Measurements from ENCODE around the gene LGALS3BP.
A peak's percentile ranks its signal among the peaks of the same experiment; 100 is the strongest.
"Not testable (repeated sequence)": the region's sequence is repeated elsewhere in the genome, so short reads cannot be mapped to it uniquely, and the experiment has no call there.

LGALS3BP gene, protein sequence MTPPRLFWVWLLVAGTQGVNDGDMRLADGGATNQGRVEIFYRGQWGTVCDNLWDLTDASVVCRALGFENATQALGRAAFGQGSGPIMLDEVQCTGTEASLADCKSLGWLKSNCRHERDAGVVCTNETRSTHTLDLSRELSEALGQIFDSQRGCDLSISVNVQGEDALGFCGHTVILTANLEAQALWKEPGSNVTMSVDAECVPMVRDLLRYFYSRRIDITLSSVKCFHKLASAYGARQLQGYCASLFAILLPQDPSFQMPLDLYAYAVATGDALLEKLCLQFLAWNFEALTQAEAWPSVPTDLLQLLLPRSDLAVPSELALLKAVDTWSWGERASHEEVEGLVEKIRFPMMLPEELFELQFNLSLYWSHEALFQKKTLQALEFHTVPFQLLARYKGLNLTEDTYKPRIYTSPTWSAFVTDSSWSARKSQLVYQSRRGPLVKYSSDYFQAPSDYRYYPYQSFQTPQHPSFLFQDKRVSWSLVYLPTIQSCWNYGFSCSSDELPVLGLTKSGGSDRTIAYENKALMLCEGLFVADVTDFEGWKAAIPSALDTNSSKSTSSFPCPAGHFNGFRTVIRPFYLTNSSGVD

GRCh38 chr17:78979780-78980623 lies at the start of gene LGALS3BP:
TSS of gene LGALS3BP (minus strand) at chr17:78979923. CDS start at chr17:78977191, 2,732 bp downstream.
- DNase-seq: peak; percentile 82

DNA sequence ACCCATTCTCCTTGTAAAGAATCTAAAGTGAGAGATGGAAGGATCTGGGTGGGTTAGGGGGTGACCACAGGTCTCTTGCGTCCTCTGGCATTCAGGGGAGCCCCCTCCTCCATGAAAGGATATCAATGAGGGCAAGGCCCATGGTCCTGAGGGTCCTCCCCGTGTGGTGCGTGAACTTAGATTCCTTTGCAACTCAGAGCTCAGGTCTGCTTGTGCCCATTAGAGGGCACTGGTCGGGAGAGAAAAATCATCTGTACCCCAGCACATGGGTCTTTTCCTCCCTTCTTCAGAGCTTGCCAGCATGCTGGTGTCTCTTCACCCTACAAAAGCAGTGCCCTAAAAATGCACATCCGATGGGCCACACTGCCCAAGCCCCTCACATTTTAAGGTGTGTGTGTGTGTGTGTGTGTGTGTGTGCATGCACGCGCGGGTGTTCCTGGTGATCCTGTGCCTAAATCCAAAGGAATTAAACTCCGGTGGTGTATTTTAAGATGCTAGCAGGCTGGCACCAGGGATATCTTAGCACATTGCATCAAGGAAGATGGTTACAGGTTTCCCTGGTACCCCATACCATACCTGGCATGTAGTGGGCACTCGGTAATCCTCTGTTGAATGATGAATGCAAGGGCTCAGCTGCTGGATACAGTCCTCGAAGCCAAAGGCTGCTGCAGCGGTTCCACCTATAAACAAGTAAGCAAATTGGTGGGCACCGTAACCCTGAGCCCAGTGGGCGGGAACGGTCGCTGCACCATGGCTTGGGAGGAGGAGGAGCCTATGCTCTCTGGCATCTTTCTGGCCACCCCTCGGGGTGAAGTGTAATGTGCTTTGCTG lies 49.0 kb upstream of the LGALS3BP start:
- peak; percentile 30 for DNase-seq

- DNase-seq: peak; percentile 84
Observed at GRCh38 chr17:79027925-79028491, 48.3 kb upstream of the LGALS3BP start.

GRCh38 chr17:79027274-79027924 lies 47.7 kb upstream of the LGALS3BP start:
- peak; percentile 46 for DNase-seq

DNA sequence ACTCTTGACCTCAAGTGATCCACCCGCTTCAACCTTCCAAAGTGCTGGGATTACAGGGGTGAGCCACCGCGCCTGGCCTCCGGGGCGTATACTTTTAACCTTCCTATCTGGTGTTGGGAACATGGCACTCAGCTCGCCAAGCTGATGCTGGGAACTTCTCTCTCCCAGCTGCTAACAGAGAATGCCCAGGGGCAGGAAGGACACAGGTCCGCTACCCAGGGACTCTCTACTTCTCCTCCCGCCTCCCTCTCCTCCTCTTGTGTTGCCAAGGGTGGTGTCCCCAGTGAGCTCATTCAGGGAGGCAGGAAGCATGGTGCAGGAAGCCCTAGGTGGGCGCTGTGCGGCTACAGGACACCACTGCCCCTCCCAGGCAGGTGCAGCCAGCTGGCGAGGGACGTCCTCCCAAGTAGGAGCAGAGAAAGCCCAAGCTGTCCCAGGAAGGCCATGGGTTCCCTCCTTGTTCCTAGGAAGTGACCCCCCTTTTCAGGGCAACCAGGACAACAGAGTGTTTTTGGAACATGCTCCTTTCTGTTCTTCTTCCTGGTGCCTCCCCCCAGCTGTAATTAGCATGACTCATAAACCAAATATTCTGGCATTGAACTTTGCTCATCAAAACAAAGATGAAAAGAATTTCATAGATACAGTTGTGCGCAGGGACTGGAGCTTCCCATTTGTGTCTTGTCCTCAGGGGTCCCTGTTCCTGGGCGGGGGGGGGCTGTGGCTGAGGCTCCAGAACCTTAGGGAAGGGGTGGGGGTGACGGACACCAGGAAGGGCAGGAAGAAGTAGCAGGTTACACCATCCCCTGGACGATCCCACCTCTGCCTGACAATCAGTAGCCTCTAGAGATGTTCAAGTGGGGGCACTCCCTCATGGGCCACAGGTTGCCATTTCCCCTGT lies 46.9 kb upstream of the LGALS3BP start:
- peak; percentile 18 for DNase-seq

GRCh38 chr17:79024901-79025737 lies 45.4 kb upstream of the LGALS3BP start:
- DNase-seq: peak; percentile 44

- DNase-seq: peak; percentile 82
Observed at GRCh38 chr17:79023886-79024771, 44.4 kb upstream of the LGALS3BP start, which contains the start of gene C1QTNF1. TSS of gene C1QTNF1 (plus strand) at chr17:79024169. CDS start at chr17:79043969, 19,800 bp downstream.

GRCh38 chr17:79023180-79023705 lies 43.5 kb upstream of the LGALS3BP start:
- no peak for DNase-seq

GRCh38 chr17:79022507-79022991 lies 42.8 kb upstream of the LGALS3BP start:
- DNase-seq: no peak

GRCh38 chr17:79021929-79022328 lies 42.2 kb upstream of the LGALS3BP start:
- DNase-seq: not testable (repeated sequence)

GRCh38 chr17:79020631-79021301 lies 41.0 kb upstream of the LGALS3BP start:
- no peak for DNase-seq

DNA sequence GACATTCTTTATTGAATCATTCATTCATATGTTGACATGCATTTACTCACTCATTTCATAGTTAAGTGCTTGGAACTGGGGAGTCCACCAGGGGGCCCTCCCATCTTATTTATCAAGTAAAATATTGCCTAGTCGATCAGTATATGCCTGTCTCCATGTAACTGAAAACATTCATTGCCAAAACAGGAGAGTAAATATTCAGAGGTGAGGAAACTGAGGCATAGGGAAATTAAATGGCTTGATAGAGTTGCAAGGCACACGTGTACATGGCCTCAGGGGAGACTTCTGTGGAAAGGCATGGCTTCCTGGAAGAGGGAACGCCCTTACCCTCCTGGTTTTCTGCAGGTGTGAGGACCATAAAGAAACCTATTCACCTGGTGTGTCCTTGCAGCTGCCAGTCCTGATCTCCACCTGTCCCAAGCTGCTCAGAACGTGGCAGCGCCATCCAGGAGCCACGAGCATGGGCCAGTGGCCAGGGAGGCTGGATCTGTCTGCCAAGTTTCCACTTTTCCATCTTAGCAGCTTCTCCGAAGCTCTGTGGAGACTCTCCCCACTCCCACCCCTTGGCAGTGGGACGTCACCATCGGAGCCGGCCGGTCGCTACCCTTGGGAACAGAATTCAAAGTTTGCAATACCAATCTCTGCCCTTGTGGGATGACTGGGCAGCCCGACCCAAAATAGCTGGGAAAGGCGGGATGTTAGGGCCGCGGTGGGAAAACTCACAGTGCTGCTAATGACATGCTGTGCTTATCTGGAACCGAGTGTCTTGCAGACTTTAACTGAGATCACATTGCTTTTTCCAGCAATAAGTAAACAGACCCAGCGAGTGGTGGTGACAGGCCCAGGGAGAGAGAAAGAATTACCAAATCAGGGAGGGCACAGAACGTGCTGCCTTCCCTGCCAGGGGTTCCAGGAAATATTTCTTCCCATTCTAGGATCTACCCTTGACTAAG lies 40.2 kb upstream of the LGALS3BP start:
- peak; percentile 88 for DNase-seq

DNA sequence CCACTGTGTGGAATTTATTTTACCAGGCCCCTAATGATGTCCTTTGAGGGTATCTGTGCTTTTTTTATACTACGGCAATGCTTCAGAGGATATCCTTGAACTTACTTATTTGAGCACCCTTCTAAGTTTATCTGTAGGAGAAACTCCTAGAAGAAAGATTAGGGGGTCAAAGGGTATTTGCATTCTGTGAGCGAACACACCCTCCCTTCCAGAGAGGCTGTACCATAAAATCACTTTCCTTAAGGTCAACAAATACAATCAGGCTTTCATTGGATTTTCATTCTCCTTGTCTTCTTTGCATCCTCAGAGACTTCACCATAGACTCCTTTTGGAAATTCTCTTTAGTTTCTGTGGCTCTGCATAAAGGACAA lies 39.5 kb upstream of the LGALS3BP start:
- no peak for DNase-seq

- no peak for DNase-seq
Observed at GRCh38 chr17:79018370-79018695, 38.6 kb upstream of the LGALS3BP start.

DNA sequence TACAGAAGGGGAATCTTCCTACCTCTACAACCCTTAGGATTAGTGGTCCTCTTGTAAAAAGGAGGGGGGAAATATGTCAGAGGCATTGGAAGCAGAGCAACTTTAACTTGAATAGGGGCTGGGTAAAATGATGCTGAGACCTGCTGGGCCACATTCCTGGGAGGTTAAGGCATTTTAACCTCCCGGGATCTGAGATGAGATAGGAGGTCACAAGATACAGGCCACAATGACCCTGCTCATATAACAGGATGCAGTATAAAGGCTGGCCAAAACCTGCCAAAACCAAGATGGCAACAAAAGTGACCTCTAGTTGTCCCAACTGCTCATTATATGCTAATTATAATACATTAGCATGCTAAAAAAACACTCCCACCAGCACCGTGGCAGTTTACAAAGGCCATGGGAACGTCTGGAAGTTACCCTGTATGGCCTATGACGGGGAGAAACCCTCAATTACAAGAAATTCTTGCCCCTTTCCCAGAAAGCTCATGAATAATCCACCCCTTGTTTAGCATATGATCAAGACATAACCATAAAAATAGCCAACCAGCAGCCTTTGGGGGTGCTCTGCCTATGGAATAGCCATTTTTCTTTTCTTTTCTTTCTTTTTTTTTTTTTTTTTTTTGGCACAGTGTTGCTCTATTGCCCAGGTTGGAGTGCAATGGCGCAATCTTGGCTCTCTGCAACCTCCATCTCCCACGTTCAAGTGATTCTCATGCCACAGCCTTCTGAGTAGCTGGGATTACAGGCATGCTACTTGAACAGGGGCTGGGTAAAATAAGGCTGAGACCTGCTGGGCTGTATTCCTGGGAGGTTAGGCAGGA lies 38.0 kb upstream of the LGALS3BP start:
- DNase-seq: peak; percentile 52
